Coronary artery (tissue), 2 donors: ENCODE measurements around the gene GDPD5.

ENCODE experiments used
- DNase-seq: peaks from one replicate; pipeline ENCODE4 v3.0.0-alpha.2; 2017; ENCODE audit warnings: low spot score
- H3K27ac ChIP-seq, 2 donors: fragments of 200-600 bp; sonication (generic); one replicate each; pipeline ENCODE4 v1.5.1; 2016 to 2019
- H3K4me3 ChIP-seq: fragments of 200-600 bp; sonication (generic); 2 replicates; pipeline ENCODE4 v1.5.1; 2016; ENCODE audit warnings: mild to moderate bottlenecking, moderate library complexity
- CTCF ChIP-seq: fragments of 200-600 bp; sonication (generic); IDR thresholded peaks from one replicate; pipeline ENCODE4 v1.5.1; 2019; ENCODE audit warnings: antibody characterized with exemption

Gene GDPD5

GRCh38 chr11:75431533-75432525, 93.9 kb downstream of the GDPD5 start:
- Histone ChIP-seq H3K4me3 (no peak overlapping the region), H3K27ac (no peak overlapping the region)
- no peak for TF ChIP-seq CTCF
- no peak for DNase-seq

DNA sequence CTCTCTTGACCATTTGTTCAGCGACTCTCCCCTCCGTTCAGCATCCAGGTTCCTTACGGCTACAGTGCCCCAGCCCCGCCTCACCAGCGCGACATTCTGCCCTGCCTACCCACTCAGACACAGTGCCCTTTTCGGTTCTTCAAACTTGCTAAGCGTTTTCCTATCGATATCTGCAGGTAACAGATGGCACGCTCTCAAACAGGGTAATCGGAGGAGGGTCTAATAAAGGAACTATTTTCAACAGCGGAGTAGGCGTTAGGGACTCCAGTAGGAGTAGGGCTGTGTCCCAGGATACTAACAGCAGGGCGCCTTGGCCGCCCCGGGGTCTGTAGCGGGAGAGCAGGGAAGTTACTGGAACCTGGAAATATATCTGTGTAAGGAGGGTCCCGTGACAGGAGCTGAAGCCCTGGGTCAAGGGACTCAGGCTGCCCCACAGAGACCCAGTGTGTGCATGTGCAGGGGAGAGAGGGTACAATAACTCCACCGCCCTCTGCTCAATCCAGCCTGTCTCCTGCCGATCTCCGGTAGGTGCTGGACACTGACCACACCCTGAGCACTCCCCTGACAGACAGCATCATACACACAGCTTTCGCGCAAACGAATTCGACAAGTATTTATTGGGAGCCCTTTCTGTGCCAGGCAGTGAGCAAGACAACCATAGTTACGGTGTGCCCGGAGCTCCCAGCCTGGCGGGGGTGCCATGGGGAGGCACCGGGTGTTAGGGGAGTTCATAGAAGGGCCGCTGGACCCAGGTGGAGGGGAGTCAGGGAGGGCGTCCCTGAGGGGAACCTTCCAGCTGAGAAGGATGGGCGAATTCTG, 94.8 kb downstream of the GDPD5 start:
- TF ChIP-seq CTCF = no peak
- Histone ChIP-seq H3K27ac (peak overlapping the region in 1 of 2 donors; percentile 75), H3K4me3 (peak overlapping the region; percentile 74)
- no peak for DNase-seq

- peak overlapping the region; percentile 74 for H3K4me3 ChIP-seq
- TF ChIP-seq CTCF = no peak
- H3K27ac ChIP-seq = peak overlapping the region; percentile 30 to 75
- DNase-seq = no peak
Measured at GRCh38 chr11:75429902-75430713, 95.6 kb downstream of the GDPD5 start.

- TF ChIP-seq CTCF = no peak
- peak overlapping the region; percentile 30 to 75 for H3K27ac ChIP-seq
- no peak for DNase-seq
- H3K4me3 ChIP-seq = peak overlapping the region; percentile 74
Measured at GRCh38 chr11:75429641-75429901, 96.2 kb downstream of the GDPD5 start.

DNA sequence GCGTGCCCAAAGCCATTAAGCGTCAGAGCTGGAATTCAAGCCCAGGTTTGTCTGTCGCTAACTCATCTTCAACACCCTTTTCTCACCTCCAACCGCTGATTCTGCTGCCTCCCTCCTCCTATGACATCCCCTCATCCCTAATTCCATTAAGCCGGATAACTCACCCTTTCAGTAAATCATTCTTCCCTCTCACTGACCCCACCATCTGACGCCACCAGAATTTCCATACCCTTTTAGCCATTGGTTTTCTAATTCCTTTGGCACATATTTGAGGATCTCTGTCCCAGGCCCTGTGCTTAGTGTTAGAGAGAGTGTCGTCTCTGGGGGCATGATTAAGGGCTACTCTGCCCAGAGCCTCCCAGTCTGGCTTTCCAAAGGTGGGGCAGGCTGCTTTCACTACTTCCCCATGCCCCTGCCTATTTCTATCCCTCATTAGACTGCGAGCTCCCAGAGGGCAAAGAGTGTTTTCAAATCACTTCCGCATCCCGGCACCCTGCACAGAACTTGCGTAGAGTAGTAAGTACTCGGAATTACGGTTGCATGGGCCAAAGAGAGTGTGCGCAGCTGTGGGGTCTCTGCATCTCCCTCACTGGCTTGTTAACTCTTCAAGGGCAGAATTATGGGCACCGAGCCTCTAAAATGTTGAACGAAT, 96.6 kb downstream of the GDPD5 start:
- Histone ChIP-seq H3K27ac (peak overlapping the region in 1 of 2 donors; percentile 81), H3K4me3 (peak overlapping the region; percentile 74)
- TF ChIP-seq CTCF = no peak
- DNase-seq = no peak

DNA sequence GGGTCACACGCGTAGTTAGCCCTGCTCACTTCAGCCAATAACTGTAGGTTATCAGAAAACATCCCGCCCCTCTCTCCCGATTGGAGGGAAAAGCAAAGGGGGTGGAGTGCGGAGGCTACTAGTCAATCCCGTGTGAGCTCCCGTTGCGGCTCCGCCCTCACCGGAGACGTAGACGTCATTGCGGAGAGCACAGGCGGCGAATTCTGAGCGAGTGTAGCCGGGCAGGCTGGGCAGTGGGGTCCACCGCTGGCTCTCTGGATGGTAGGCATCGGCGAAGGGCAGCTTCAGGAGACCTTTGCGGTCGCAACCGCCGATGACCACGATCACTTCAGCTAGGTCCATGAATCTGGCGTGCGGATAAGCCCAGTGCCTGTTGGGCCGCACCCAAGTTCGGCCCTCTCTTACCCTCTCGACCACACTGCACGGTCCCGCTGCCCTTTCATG, 97.4 kb downstream of the GDPD5 start:
- peak overlapping the region; percentile 65 for H3K4me3 ChIP-seq
- peak; percentile 94 for DNase-seq
- no peak for TF ChIP-seq CTCF
- H3K27ac ChIP-seq = peak overlapping the region in 1 of 2 donors; percentile 81
